ENCODE results near the gene ATP2A2. TPM values are rescaled to one million over a fixed set of nuclear protein-coding genes. Genes with fewer than 3 reads are reported as not detected.

ATP2A2 gene
- total and polyA plus RNA-seq, 2 of the 4 experiments (the other 2 are of a cell fraction): 166 to 225 TPM

GRCh38 chr12:110312581-110313360 is 31.7 kb downstream of the ATP2A2 start:
- in situ Hi-C loops (cut with MboI; ENCODE audit: low sequenced_read_pairs) (no loop called here), dilution Hi-C loops (cut with HindIII; ENCODE audit: low sequenced_read_pairs, unreplicated experiment) (no loop called here), intact Hi-C loops (cut with micrococcal nuclease) (loop anchor here (10.0 kb wide), 1 partner anchor 208 kb away; no protein-coding TSS in a partner anchor)
- Histone ChIP-seq H3K27me3 (ENCODE audit: control insufficient read depth, insufficient read depth, low read length) (no peaks in the 10 kb centered on the region), H3K4me1 (ENCODE audit: control insufficient read depth, insufficient read depth, low read length) (peaks cover 23% of the 10 kb centered on the region), H3K9me3 (ENCODE audit: control insufficient read depth, insufficient read depth, low read length) (no peaks in the 10 kb centered on the region), H3K4me2 (ENCODE audit: low read depth, low read length) (no peak overlapping the region), H2AFZ (replicated peaks; ENCODE audit: low read length, poor library complexity) (no peak overlapping the region), H3K9ac (ENCODE audit: low read depth, low read length) (no peak overlapping the region), H4K91ac (ENCODE audit: insufficient read depth, low read depth, low read length) (peak overlapping the region; percentile 84), H4K5ac (ENCODE audit: low read depth, low read length) (peak overlapping the region; percentile 22; the same call in 1 of the 2 replicates), H2BK5ac (ENCODE audit: low read depth, low read length, poor library complexity, severe bottlenecking) (peak overlapping the region; percentile 91), H2BK20ac (ENCODE audit: low read depth, low read length) (peak overlapping the region; percentile 68; the same call in 1 of the 2 replicates), H3K9me1 (ENCODE audit: insufficient read depth, low read length) (peaks cover 14% of the 10 kb centered on the region), H3K4ac (ENCODE audit: low read depth, low read length) (peak overlapping the region; percentile 85), H4K8ac (ENCODE audit: low read depth in 2 of 2, low read length in 2 of 2) (peak overlapping the region; percentile 29 to 87; a peak in 3 of 4 replicates), H2AK5ac (ENCODE audit: low read depth, low read length) (peak overlapping the region; percentile 87; the same call in 1 of the 2 replicates), H3K23ac (ENCODE audit: low read depth, low read length) (peak overlapping the region; percentile 67), H3K56ac (ENCODE audit: extremely low read depth, insufficient read depth, low read length) (no peak overlapping the region), H3K4me3 (ENCODE audit: insufficient read depth, low read depth, low read length) (no peak overlapping the region), H2AK9ac (replicated peaks; ENCODE audit: low read depth, low read length, poor library complexity) (no peak overlapping the region), H3K14ac (replicated peaks; ENCODE audit: low read depth, low read length) (peak overlapping the region; percentile 69; the same call in 1 of the 2 replicates), H3K79me1 (ENCODE audit: low read depth in 1 of 2, low read length in 2 of 2) (peaks cover 17 to 74% of the 10 kb centered on the region in 2 experiments), H3K18ac (ENCODE audit: low read depth, low read length) (peak overlapping the region; percentile 40; the same call in 1 of the 2 replicates), H3K27ac (ENCODE audit: insufficient read depth, low read length) (peak overlapping the region; percentile 92), H4K20me1 (ENCODE audit: insufficient read depth, low read length) (peaks cover 46% of the 10 kb centered on the region), H2BK15ac (ENCODE audit: low read depth, low read length) (peak overlapping the region; percentile 42; the same call in 1 of the 3 replicates), H2BK120ac (ENCODE audit: low read depth, low read length) (peak overlapping the region; percentile 64; the same call in 1 of the 2 replicates), H3K36me3 (ENCODE audit: control insufficient read depth, insufficient read depth, low read length) (peaks cover 21% of the 10 kb centered on the region)
- WGBS, 2 experiments (ENCODE audit: extremely low coverage in 2 of 2, insufficient read length in 1 of 2): 90% methylated on average over 2 of the region's 10 CpGs; no CpG with 5 or more reads in 1 of the 2 experiments
- ATAC-seq (ENCODE audit: low read depth) (0 out of 2 replicates have a peak, but pooled peaks have one; percentile 18), DNase-seq (peak; percentile 72)
- TF ChIP-seq NFE2L2 (IDR thresholded peaks at IDR 0.05; ENCODE audit: low read depth, low read length) (no peak), ELK1 (IDR thresholded peaks at IDR 0.05; ENCODE audit: borderline replicate concordance, low read depth, low read length) (no peak), RAD21 (IDR thresholded peaks at IDR 0.05; ENCODE audit: low read length) (no peak), USF2 (IDR thresholded peaks at IDR 0.05; ENCODE audit: low read depth, low read length) (no peak), SMC3 (IDR thresholded peaks at IDR 0.05; ENCODE audit: low read depth, low read length) (no peak), BHLHE40 (IDR thresholded peaks at IDR 0.05; ENCODE audit: low read depth, low read length) (no peak), CEBPB (IDR thresholded peaks at IDR 0.05; ENCODE audit: low read depth, low read length) (peak; percentile 92)
- ChIA-PET CTCF (no interaction called here), POLR2A (ENCODE audit: unreplicated experiment) (no interaction called here)
- no TSS peak for BruUV-seq (replicated peaks)
